GM23248 (cell line): ENCODE measurements around the gene DAG1.

Experiments used
- EZH2 ChIP-seq: fragments of 200-600 bp; sonication (generic); IDR thresholded peaks from 2 replicates; pipeline ENCODE4 v1.6.1; 2018; ENCODE audit warnings: antibody characterized with exemption, mild to moderate bottlenecking; ENCODE audit not compliant: insufficient read depth, poor library complexity, severe bottlenecking
- EZH2phosphoT487 ChIP-seq: fragments of 200-600 bp; sonication (generic); IDR thresholded peaks from 2 replicates; pipeline ENCODE4 v1.6.1; 2018; ENCODE audit warnings: antibody characterized with exemption, moderate library complexity, mild to moderate bottlenecking, low read depth; ENCODE audit not compliant: insufficient read depth

GRCh38 chr3:49501842-49502241 lies 31.8 kb downstream of the DAG1 start:
- TF ChIP-seq EZH2 (no peak), EZH2phosphoT487 (no peak)
